ENCODE measurements around the gene ZCCHC24.

Gene ZCCHC24

GRCh38 chr10:79436850-79437103, 8.6 kb downstream of the ZCCHC24 start:
- peaks cover 98% of the 10 kb centered on the region for H3K4me1 ChIP-seq (ENCODE audit: control insufficient read depth, insufficient read depth, low read length)
- H3K9ac ChIP-seq (ENCODE audit: low read length in 2 of 2): peak overlapping the region in 1 of 2 donors; percentile 38
- H3K4me3 ChIP-seq (ENCODE audit: low read length in 2 of 2): no peak overlapping the region
- no peaks in the 10 kb centered on the region for H3K9me3 ChIP-seq (ENCODE audit: control insufficient read depth in 2 of 2, low read length in 2 of 2)
- H3K36me3 ChIP-seq (ENCODE audit: control insufficient read depth in 2 of 2, insufficient read depth in 2 of 2, low read length in 2 of 2): peaks cover 6 to 10% of the 10 kb centered on the region in 2 donors
- H3K27me3 ChIP-seq (ENCODE audit: control insufficient read depth in 1 of 2, insufficient read depth in 2 of 2, low read length in 2 of 2): no peaks in the 10 kb centered on the region
- peak overlapping the region; percentile 87 for H3K27ac ChIP-seq (ENCODE audit: low read length)

DNA sequence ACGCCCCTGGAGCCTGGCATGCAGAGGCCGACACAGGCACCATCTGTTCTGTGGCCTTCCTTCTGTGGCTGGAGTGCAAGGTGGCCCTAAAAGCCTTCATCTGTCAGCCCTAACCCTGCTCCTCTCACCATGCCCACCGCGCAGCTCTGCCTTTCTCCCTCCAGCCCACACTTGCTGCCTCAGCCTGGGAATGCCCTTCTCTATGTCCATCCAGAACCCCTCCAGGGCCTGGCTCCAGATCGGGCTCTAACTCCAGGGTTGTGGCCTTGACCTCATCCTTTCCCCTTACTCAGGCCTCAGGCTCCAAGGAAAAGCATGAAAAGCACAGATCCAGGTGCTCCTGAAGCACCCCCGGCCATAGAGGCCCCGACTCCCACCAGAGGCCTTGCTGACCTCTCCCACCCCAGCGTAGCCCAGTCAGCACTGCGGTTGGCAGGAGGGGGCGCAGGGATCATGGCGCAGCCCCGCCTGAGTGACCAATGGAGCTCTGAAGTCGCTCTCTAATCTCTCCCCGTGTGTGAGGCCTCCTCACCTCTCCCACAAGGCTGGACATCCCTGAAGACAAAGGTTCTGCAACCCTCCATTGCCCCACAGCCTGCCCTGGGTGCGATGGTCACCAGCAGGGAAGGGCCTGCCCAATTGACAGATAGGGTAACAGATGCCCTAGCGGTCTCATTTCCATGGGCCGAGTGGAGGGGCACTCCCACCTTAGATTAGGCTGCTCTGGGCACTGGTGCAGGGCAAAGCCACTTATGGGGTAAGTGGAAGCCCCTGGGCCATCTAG, 9.2 kb downstream of the ZCCHC24 start:
- Histone ChIP-seq H3K4me3 (ENCODE audit: low read length in 2 of 2) (peak overlapping the region; percentile 10 to 49), H3K27ac (ENCODE audit: low read length) (peak overlapping the region; percentile 87), H3K9ac (ENCODE audit: low read length in 2 of 2) (peak overlapping the region; percentile 38 to 55), H3K9me3 (ENCODE audit: control insufficient read depth in 2 of 2, low read length in 2 of 2) (no peaks in the 10 kb centered on the region), H3K36me3 (ENCODE audit: control insufficient read depth in 2 of 2, insufficient read depth in 2 of 2, low read length in 2 of 2) (peaks cover 8 to 12% of the 10 kb centered on the region in 2 donors), H3K4me1 (ENCODE audit: control insufficient read depth, insufficient read depth, low read length) (peaks cover 96% of the 10 kb centered on the region), H3K27me3 (ENCODE audit: control insufficient read depth in 1 of 2, insufficient read depth in 2 of 2, low read length in 2 of 2) (no peaks in the 10 kb centered on the region)

- H3K9me3 ChIP-seq (ENCODE audit: control insufficient read depth in 2 of 2, low read length in 2 of 2): no peaks in the 10 kb centered on the region
- H3K27ac ChIP-seq (ENCODE audit: low read length): peak overlapping the region; percentile 87
- peak overlapping the region; percentile 23 to 49 for H3K4me3 ChIP-seq (ENCODE audit: low read length in 2 of 2)
- H3K36me3 ChIP-seq (ENCODE audit: control insufficient read depth in 2 of 2, insufficient read depth in 2 of 2, low read length in 2 of 2): peaks cover 13 to 17% of the 10 kb centered on the region in 2 donors
- peak overlapping the region; percentile 36 to 47 for H3K9ac ChIP-seq (ENCODE audit: low read length in 2 of 2)
- no peaks in the 10 kb centered on the region for H3K27me3 ChIP-seq (ENCODE audit: control insufficient read depth in 1 of 2, insufficient read depth in 2 of 2, low read length in 2 of 2)
- peaks cover 96% of the 10 kb centered on the region for H3K4me1 ChIP-seq (ENCODE audit: control insufficient read depth, insufficient read depth, low read length)
Measured at GRCh38 chr10:79435271-79436065, 10.0 kb downstream of the ZCCHC24 start.

DNA sequence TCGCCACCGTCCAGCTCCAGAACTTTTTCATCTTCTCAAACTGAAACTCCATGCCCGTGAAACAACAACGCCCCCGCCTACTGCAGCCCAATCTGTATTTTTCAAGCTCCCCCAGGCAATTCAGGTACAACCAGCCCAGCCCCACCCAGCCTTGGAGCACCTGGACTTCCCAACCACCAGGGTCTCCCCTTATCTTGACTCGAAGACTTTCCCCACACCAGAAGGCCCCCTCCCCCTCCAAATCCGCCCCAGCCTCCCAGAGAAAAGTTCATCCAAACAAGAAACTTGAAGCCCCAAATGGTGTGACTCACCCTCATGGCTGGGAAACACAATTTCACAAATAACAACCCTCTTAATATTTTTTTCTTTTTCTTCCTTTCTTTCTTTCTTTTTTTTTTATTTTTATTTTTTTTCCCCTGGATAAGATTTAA, 10.6 kb downstream of the ZCCHC24 start:
- H3K4me1 ChIP-seq (ENCODE audit: control insufficient read depth, insufficient read depth, low read length): peaks cover 96% of the 10 kb centered on the region
- H3K27me3 ChIP-seq (ENCODE audit: control insufficient read depth in 1 of 2, insufficient read depth in 2 of 2, low read length in 2 of 2): no peaks in the 10 kb centered on the region
- peak overlapping the region in 1 of 2 donors; percentile 36 for H3K9ac ChIP-seq (ENCODE audit: low read length in 2 of 2)
- H3K27ac ChIP-seq (ENCODE audit: low read length): peak overlapping the region; percentile 87
- peak overlapping the region in 1 of 2 donors; percentile 49 for H3K4me3 ChIP-seq (ENCODE audit: low read length in 2 of 2)
- peaks cover 18 to 20% of the 10 kb centered on the region in 2 donors for H3K36me3 ChIP-seq (ENCODE audit: control insufficient read depth in 2 of 2, insufficient read depth in 2 of 2, low read length in 2 of 2)
- no peaks in the 10 kb centered on the region for H3K9me3 ChIP-seq (ENCODE audit: control insufficient read depth in 2 of 2, low read length in 2 of 2)

DNA sequence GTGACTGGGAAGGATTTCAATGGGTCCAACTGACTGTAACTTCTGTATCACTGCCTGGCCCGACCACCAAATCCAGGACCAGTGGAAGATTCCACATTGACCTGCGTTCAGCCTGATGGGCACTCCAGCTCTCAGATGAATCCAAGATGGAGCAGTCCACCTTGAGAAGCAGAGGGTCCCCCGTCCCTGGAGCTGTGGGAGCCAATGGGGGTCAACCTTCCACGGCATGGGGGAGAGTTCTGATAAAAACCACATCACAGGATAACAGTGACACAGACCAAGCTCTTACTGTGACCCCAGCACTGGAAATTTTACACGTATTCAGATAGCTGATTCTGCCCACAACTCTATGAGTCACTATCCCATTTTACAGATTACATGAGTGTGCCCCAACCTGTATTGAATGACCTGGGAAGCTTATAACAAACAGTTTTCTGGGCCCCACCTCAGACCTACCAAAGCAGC, 11.2 kb downstream of the ZCCHC24 start:
- no peaks in the 10 kb centered on the region for H3K27me3 ChIP-seq (ENCODE audit: control insufficient read depth in 1 of 2, insufficient read depth in 2 of 2, low read length in 2 of 2)
- peaks cover 21 to 23% of the 10 kb centered on the region in 2 donors for H3K36me3 ChIP-seq (ENCODE audit: control insufficient read depth in 2 of 2, insufficient read depth in 2 of 2, low read length in 2 of 2)
- H3K4me3 ChIP-seq (ENCODE audit: low read length in 2 of 2): peak overlapping the region; percentile 25 to 49
- no peak overlapping the region for H3K9ac ChIP-seq (ENCODE audit: low read length in 2 of 2)
- H3K9me3 ChIP-seq (ENCODE audit: control insufficient read depth in 2 of 2, low read length in 2 of 2): no peaks in the 10 kb centered on the region
- peak overlapping the region; percentile 87 for H3K27ac ChIP-seq (ENCODE audit: low read length)
- peaks cover 92% of the 10 kb centered on the region for H3K4me1 ChIP-seq (ENCODE audit: control insufficient read depth, insufficient read depth, low read length)

- peaks cover 23% of the 10 kb centered on the region in 2 donors for H3K36me3 ChIP-seq (ENCODE audit: control insufficient read depth in 2 of 2, insufficient read depth in 2 of 2, low read length in 2 of 2)
- no peaks in the 10 kb centered on the region for H3K9me3 ChIP-seq (ENCODE audit: control insufficient read depth in 2 of 2, low read length in 2 of 2)
- H3K4me1 ChIP-seq (ENCODE audit: control insufficient read depth, insufficient read depth, low read length): peaks cover 85% of the 10 kb centered on the region
- H3K27me3 ChIP-seq (ENCODE audit: control insufficient read depth in 1 of 2, insufficient read depth in 2 of 2, low read length in 2 of 2): no peaks in the 10 kb centered on the region
- H3K4me3 ChIP-seq (ENCODE audit: low read length in 2 of 2): peak overlapping the region; percentile 25 to 40
- H3K27ac ChIP-seq (ENCODE audit: low read length): peak overlapping the region; percentile 87
- peak overlapping the region in 1 of 2 donors; percentile 46 for H3K9ac ChIP-seq (ENCODE audit: low read length in 2 of 2)
Measured at GRCh38 chr10:79433324-79434222, 11.9 kb downstream of the ZCCHC24 start.

- no peaks in the 10 kb centered on the region for H3K9me3 ChIP-seq (ENCODE audit: control insufficient read depth in 2 of 2, low read length in 2 of 2)
- H3K4me3 ChIP-seq (ENCODE audit: low read length in 2 of 2): no peak overlapping the region
- no peaks in the 10 kb centered on the region for H3K27me3 ChIP-seq (ENCODE audit: control insufficient read depth in 1 of 2, insufficient read depth in 2 of 2, low read length in 2 of 2)
- no peak overlapping the region for H3K9ac ChIP-seq (ENCODE audit: low read length in 2 of 2)
- H3K4me1 ChIP-seq (ENCODE audit: control insufficient read depth, insufficient read depth, low read length): peaks cover 71% of the 10 kb centered on the region
- H3K27ac ChIP-seq (ENCODE audit: low read length): peak overlapping the region; percentile 87
- H3K36me3 ChIP-seq (ENCODE audit: control insufficient read depth in 2 of 2, insufficient read depth in 2 of 2, low read length in 2 of 2): peaks cover 19 to 23% of the 10 kb centered on the region in 2 donors
Measured at GRCh38 chr10:79431891-79432831, 13.3 kb downstream of the ZCCHC24 start.

GRCh38 chr10:79431428-79431827, 14.0 kb downstream of the ZCCHC24 start:
- Histone ChIP-seq H3K9me3 (ENCODE audit: control insufficient read depth in 2 of 2, low read length in 2 of 2) (no peaks in the 10 kb centered on the region), H3K27me3 (ENCODE audit: control insufficient read depth in 1 of 2, insufficient read depth in 2 of 2, low read length in 2 of 2) (no peaks in the 10 kb centered on the region), H3K27ac (ENCODE audit: low read length) (peak overlapping the region; percentile 37), H3K4me1 (ENCODE audit: control insufficient read depth, insufficient read depth, low read length) (peaks cover 64% of the 10 kb centered on the region), H3K4me3 (ENCODE audit: low read length in 2 of 2) (no peak overlapping the region), H3K36me3 (ENCODE audit: control insufficient read depth in 2 of 2, insufficient read depth in 2 of 2, low read length in 2 of 2) (peaks cover 18 to 19% of the 10 kb centered on the region in 2 donors), H3K9ac (ENCODE audit: low read length in 2 of 2) (peak overlapping the region in 1 of 2 donors; percentile 13)

GRCh38 chr10:79430936-79431335, 14.5 kb downstream of the ZCCHC24 start:
- Histone ChIP-seq H3K9ac (ENCODE audit: low read length in 2 of 2) (peak overlapping the region in 1 of 2 donors; percentile 13), H3K27me3 (ENCODE audit: control insufficient read depth in 1 of 2, insufficient read depth in 2 of 2, low read length in 2 of 2) (no peaks in the 10 kb centered on the region), H3K36me3 (ENCODE audit: control insufficient read depth in 2 of 2, insufficient read depth in 2 of 2, low read length in 2 of 2) (peaks cover 20 to 22% of the 10 kb centered on the region in 2 donors), H3K9me3 (ENCODE audit: control insufficient read depth in 2 of 2, low read length in 2 of 2) (no peaks in the 10 kb centered on the region), H3K4me1 (ENCODE audit: control insufficient read depth, insufficient read depth, low read length) (peaks cover 64% of the 10 kb centered on the region), H3K4me3 (ENCODE audit: low read length in 2 of 2) (no peak overlapping the region), H3K27ac (ENCODE audit: low read length) (peak overlapping the region; percentile 37)
